ENCODE data around the gene ARSD. TPM values are rescaled to one million over a fixed set of nuclear protein-coding genes. Genes with fewer than 3 reads are reported as not detected.

The ARSD gene
- total and polyA plus RNA-seq, 2 of the 8 experiments (the other 6 are each of a cell fraction or from before 2014, with no cell fraction given), result 1.8 to 3.2 TPM

DNA sequence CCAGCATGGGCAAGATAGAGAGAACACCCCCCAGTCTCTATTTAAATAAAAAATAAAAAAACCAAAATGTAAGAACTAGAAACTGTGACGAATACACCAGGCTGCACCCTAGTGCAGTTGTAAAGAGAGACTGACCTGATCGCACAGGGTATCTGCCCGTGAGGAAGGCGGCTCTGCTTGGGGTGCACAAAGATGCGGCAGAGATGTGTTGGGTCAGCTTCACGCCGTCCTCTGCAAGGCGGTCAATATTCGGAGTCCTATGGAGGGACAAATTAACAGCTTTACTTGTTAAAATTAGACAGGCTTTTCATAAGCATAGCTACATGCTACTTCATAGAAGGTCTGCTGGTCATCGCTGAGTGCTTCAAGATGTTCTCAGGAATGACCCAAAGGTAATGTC is 26.1 kb upstream of the ARSD start (continued):
- TF ChIP-seq, protein P1, sequence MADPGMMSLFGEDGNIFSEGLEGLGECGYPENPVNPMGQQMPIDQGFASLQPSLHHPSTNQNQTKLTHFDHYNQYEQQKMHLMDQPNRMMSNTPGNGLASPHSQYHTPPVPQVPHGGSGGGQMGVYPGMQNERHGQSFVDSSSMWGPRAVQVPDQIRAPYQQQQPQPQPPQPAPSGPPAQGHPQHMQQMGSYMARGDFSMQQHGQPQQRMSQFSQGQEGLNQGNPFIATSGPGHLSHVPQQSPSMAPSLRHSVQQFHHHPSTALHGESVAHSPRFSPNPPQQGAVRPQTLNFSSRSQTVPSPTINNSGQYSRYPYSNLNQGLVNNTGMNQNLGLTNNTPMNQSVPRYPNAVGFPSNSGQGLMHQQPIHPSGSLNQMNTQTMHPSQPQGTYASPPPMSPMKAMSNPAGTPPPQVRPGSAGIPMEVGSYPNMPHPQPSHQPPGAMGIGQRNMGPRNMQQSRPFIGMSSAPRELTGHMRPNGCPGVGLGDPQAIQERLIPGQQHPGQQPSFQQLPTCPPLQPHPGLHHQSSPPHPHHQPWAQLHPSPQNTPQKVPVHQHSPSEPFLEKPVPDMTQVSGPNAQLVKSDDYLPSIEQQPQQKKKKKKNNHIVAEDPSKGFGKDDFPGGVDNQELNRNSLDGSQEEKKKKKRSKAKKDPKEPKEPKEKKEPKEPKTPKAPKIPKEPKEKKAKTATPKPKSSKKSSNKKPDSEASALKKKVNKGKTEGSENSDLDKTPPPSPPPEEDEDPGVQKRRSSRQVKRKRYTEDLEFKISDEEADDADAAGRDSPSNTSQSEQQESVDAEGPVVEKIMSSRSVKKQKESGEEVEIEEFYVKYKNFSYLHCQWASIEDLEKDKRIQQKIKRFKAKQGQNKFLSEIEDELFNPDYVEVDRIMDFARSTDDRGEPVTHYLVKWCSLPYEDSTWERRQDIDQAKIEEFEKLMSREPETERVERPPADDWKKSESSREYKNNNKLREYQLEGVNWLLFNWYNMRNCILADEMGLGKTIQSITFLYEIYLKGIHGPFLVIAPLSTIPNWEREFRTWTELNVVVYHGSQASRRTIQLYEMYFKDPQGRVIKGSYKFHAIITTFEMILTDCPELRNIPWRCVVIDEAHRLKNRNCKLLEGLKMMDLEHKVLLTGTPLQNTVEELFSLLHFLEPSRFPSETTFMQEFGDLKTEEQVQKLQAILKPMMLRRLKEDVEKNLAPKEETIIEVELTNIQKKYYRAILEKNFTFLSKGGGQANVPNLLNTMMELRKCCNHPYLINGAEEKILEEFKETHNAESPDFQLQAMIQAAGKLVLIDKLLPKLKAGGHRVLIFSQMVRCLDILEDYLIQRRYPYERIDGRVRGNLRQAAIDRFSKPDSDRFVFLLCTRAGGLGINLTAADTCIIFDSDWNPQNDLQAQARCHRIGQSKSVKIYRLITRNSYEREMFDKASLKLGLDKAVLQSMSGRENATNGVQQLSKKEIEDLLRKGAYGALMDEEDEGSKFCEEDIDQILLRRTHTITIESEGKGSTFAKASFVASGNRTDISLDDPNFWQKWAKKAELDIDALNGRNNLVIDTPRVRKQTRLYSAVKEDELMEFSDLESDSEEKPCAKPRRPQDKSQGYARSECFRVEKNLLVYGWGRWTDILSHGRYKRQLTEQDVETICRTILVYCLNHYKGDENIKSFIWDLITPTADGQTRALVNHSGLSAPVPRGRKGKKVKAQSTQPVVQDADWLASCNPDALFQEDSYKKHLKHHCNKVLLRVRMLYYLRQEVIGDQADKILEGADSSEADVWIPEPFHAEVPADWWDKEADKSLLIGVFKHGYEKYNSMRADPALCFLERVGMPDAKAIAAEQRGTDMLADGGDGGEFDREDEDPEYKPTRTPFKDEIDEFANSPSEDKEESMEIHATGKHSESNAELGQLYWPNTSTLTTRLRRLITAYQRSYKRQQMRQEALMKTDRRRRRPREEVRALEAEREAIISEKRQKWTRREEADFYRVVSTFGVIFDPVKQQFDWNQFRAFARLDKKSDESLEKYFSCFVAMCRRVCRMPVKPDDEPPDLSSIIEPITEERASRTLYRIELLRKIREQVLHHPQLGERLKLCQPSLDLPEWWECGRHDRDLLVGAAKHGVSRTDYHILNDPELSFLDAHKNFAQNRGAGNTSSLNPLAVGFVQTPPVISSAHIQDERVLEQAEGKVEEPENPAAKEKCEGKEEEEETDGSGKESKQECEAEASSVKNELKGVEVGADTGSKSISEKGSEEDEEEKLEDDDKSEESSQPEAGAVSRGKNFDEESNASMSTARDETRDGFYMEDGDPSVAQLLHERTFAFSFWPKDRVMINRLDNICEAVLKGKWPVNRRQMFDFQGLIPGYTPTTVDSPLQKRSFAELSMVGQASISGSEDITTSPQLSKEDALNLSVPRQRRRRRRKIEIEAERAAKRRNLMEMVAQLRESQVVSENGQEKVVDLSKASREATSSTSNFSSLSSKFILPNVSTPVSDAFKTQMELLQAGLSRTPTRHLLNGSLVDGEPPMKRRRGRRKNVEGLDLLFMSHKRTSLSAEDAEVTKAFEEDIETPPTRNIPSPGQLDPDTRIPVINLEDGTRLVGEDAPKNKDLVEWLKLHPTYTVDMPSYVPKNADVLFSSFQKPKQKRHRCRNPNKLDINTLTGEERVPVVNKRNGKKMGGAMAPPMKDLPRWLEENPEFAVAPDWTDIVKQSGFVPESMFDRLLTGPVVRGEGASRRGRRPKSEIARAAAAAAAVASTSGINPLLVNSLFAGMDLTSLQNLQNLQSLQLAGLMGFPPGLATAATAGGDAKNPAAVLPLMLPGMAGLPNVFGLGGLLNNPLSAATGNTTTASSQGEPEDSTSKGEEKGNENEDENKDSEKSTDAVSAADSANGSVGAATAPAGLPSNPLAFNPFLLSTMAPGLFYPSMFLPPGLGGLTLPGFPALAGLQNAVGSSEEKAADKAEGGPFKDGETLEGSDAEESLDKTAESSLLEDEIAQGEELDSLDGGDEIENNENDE (IDR thresholded peaks at IDR 0.05; ENCODE audit: insufficient replicate concordance, low read length), result no peak
- TF ChIP-seq CBX5 (IDR thresholded peaks at IDR 0.05; ENCODE audit: low read depth, low read length) (no peak), KDM1A (IDR thresholded peaks at IDR 0.05; ENCODE audit: borderline replicate concordance, low read length) (no peak), TAF7 (optimal IDR thresholded peaks at IDR 0.05; ENCODE audit: borderline replicate concordance, low read depth, low read length) (no peak), SIRT6 (IDR thresholded peaks at IDR 0.05; ENCODE audit: low read length) (no peak), SAP30 (IDR thresholded peaks at IDR 0.05; ENCODE audit: insufficient read depth, insufficient replicate concordance, low read length) (no peak), KDM5A (IDR thresholded peaks at IDR 0.05; ENCODE audit: low read length) (no peak), GABPA (IDR thresholded peaks at IDR 0.05; ENCODE audit: borderline replicate concordance, insufficient read depth, low read length) (no peak)
- TF ChIP-seq, protein P2, sequence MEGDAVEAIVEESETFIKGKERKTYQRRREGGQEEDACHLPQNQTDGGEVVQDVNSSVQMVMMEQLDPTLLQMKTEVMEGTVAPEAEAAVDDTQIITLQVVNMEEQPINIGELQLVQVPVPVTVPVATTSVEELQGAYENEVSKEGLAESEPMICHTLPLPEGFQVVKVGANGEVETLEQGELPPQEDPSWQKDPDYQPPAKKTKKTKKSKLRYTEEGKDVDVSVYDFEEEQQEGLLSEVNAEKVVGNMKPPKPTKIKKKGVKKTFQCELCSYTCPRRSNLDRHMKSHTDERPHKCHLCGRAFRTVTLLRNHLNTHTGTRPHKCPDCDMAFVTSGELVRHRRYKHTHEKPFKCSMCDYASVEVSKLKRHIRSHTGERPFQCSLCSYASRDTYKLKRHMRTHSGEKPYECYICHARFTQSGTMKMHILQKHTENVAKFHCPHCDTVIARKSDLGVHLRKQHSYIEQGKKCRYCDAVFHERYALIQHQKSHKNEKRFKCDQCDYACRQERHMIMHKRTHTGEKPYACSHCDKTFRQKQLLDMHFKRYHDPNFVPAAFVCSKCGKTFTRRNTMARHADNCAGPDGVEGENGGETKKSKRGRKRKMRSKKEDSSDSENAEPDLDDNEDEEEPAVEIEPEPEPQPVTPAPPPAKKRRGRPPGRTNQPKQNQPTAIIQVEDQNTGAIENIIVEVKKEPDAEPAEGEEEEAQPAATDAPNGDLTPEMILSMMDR (IDR thresholded peaks at IDR 0.05; ENCODE audit: control extremely low read depth in 1 of 3, insufficient read depth in 1 of 3, low read depth in 1 of 3, low read length in 3 of 3), result no peak
